Measurements from ENCODE around the gene CDH23. TPM values are rescaled to one million over a fixed set of nuclear protein-coding genes. Genes with fewer than 3 reads are reported as not detected.

The CDH23 gene
- total and polyA plus RNA-seq, 4 experiments from 2014 or later, result 1.8 to 5.4 (median 3.6) TPM

- Mint-ChIP-seq H3K27ac (no peak overlapping the region), H3K36me3 (no peaks in the 10 kb centered on the region), H3K4me3 (no peak overlapping the region), H3K27me3 (peaks cover 3 to 15% of the 10 kb centered on the region in 2 donors), H3K9me3 (peaks cover 0 to 5% (median under 1%) of the 10 kb centered on the region in 8 donors), H3K4me1 (no peaks in the 10 kb centered on the region)
- intact Hi-C loops (cut with micrococcal nuclease), result no loop called here
- no peak for DNase-seq
- no peaks in the 10 kb centered on the region for H3K36me3 ChIP-seq (ENCODE audit: insufficient read depth, low read length)
- H3K27me3 ChIP-seq (ENCODE audit: insufficient read depth, low read length), result no peaks in the 10 kb centered on the region
- ChIA-PET POLR2A (ENCODE audit: partially characterized antibody) (no interaction called here), CTCF (ENCODE audit: partially characterized antibody) (no interaction called here)
- no peak overlapping the region for H3K4me3 ChIP-seq (ENCODE audit: low read length in 2 of 2)
- H3K9me3 ChIP-seq (ENCODE audit: control insufficient read depth in 1 of 2, low read length in 2 of 2), result no peaks in the 10 kb centered on the region
- no peak overlapping the region for H3K27ac ChIP-seq (ENCODE audit: low read depth, low read length)
- no peaks in the 10 kb centered on the region for H3K4me1 ChIP-seq (ENCODE audit: insufficient read depth, low read length)
Measured at GRCh38 chr10:71419750-71420149, 23.0 kb downstream of the CDH23 start.

GRCh38 chr10:71421075-71421434, 24.3 kb downstream of the CDH23 start:
- intact Hi-C loops (cut with micrococcal nuclease), result no loop called here
- H3K27ac Mint-ChIP-seq, result no peak overlapping the region
- CTCF ChIA-PET (ENCODE audit: partially characterized antibody), result interaction anchor here (1.6 kb wide), 1 partner anchor 34 kb away, joined by 4 read pairs; no protein-coding TSS in a partner anchor

GRCh38 chr10:71423250-71423649, 26.5 kb downstream of the CDH23 start:
- Histone ChIP-seq H3K27ac (ENCODE audit: low read depth, low read length) (no peak overlapping the region), H3K36me3 (ENCODE audit: insufficient read depth, low read length) (no peaks in the 10 kb centered on the region), H3K9me3 (ENCODE audit: control insufficient read depth in 1 of 2, low read length in 2 of 2) (no peaks in the 10 kb centered on the region), H3K27me3 (ENCODE audit: insufficient read depth, low read length) (no peaks in the 10 kb centered on the region), H3K4me1 (ENCODE audit: insufficient read depth, low read length) (no peaks in the 10 kb centered on the region), H3K4me3 (ENCODE audit: low read length in 2 of 2) (no peak overlapping the region)
- peaks cover 0 to 3% (median 0%) of the 10 kb centered on the region in 8 donors for H3K9me3 Mint-ChIP-seq
- no peaks in the 10 kb centered on the region for H3K4me1 Mint-ChIP-seq
- H3K4me3 Mint-ChIP-seq, result no peak overlapping the region
- H3K27ac Mint-ChIP-seq, result peak overlapping the region in 1 of 7 donors; percentile 43
- ChIA-PET POLR2A (ENCODE audit: partially characterized antibody) (no interaction called here), CTCF (ENCODE audit: partially characterized antibody) (no interaction called here)
- no peak for DNase-seq
- H3K36me3 Mint-ChIP-seq, result no peaks in the 10 kb centered on the region
- intact Hi-C loops (cut with micrococcal nuclease), result no loop called here
- peaks cover 0 to 18% of the 10 kb centered on the region in 2 donors for H3K27me3 Mint-ChIP-seq

More at GRCh38 chr10:71421075-71421434, 24.3 kb downstream of the CDH23 start:
- Mint-ChIP-seq H3K27me3 (peaks cover 3 to 20% of the 10 kb centered on the region in 2 donors), H3K9me3 (peaks cover 0 to 5% (median under 1%) of the 10 kb centered on the region in 8 donors), H3K4me3 (no peak overlapping the region), H3K4me1 (no peaks in the 10 kb centered on the region), H3K36me3 (no peaks in the 10 kb centered on the region)
- Histone ChIP-seq H3K27me3 (ENCODE audit: insufficient read depth, low read length) (no peaks in the 10 kb centered on the region), H3K9me3 (ENCODE audit: control insufficient read depth in 1 of 2, low read length in 2 of 2) (no peaks in the 10 kb centered on the region), H3K27ac (ENCODE audit: low read depth, low read length) (no peak overlapping the region), H3K36me3 (ENCODE audit: insufficient read depth, low read length) (no peaks in the 10 kb centered on the region), H3K4me3 (ENCODE audit: low read length in 2 of 2) (no peak overlapping the region), H3K4me1 (ENCODE audit: insufficient read depth, low read length) (no peaks in the 10 kb centered on the region)
- no peak for DNase-seq
- POLR2A ChIA-PET (ENCODE audit: partially characterized antibody), result no interaction called here

GRCh38 chr10:71423901-71424300, 27.2 kb downstream of the CDH23 start:
- no peaks in the 10 kb centered on the region for H3K9me3 ChIP-seq (ENCODE audit: control insufficient read depth in 1 of 2, low read length in 2 of 2)
- no peak overlapping the region for H3K4me3 Mint-ChIP-seq
- no peaks in the 10 kb centered on the region for H3K36me3 ChIP-seq (ENCODE audit: insufficient read depth, low read length)
- no peaks in the 10 kb centered on the region for H3K4me1 ChIP-seq (ENCODE audit: insufficient read depth, low read length)
- H3K36me3 Mint-ChIP-seq, result no peaks in the 10 kb centered on the region
- H3K9me3 Mint-ChIP-seq, result peaks cover 0 to 3% (median 0%) of the 10 kb centered on the region in 8 donors
- H3K4me1 Mint-ChIP-seq, result no peaks in the 10 kb centered on the region
- H3K4me3 ChIP-seq (ENCODE audit: low read length in 2 of 2), result no peak overlapping the region
- no peak overlapping the region for H3K27ac Mint-ChIP-seq
- CTCF ChIA-PET (ENCODE audit: partially characterized antibody), result no interaction called here
- POLR2A ChIA-PET (ENCODE audit: partially characterized antibody), result no interaction called here
- H3K27me3 ChIP-seq (ENCODE audit: insufficient read depth, low read length), result no peaks in the 10 kb centered on the region
- no peak overlapping the region for H3K27ac ChIP-seq (ENCODE audit: low read depth, low read length)
- intact Hi-C loops (cut with micrococcal nuclease), result no loop called here
- H3K27me3 Mint-ChIP-seq, result peaks cover 0 to 19% of the 10 kb centered on the region in 2 donors
- no peak for DNase-seq

- peaks cover 0 to 3% (median 0%) of the 10 kb centered on the region in 8 donors for H3K9me3 Mint-ChIP-seq
- intact Hi-C loops (cut with micrococcal nuclease), result no loop called here
- H3K4me1 Mint-ChIP-seq, result no peaks in the 10 kb centered on the region
- H3K27ac Mint-ChIP-seq, result no peak overlapping the region
- Histone ChIP-seq H3K9me3 (ENCODE audit: control insufficient read depth in 1 of 2, low read length in 2 of 2) (no peaks in the 10 kb centered on the region), H3K27ac (ENCODE audit: low read depth, low read length) (no peak overlapping the region), H3K4me1 (ENCODE audit: insufficient read depth, low read length) (no peaks in the 10 kb centered on the region), H3K4me3 (ENCODE audit: low read length in 2 of 2) (no peak overlapping the region), H3K36me3 (ENCODE audit: insufficient read depth, low read length) (no peaks in the 10 kb centered on the region), H3K27me3 (ENCODE audit: insufficient read depth, low read length) (no peaks in the 10 kb centered on the region)
- no peaks in the 10 kb centered on the region for H3K36me3 Mint-ChIP-seq
- CTCF ChIA-PET (ENCODE audit: partially characterized antibody), result no interaction called here
- DNase-seq, result no peak
- POLR2A ChIA-PET (ENCODE audit: partially characterized antibody), result no interaction called here
- H3K27me3 Mint-ChIP-seq, result peaks cover 0 to 24% of the 10 kb centered on the region in 2 donors
- H3K4me3 Mint-ChIP-seq, result no peak overlapping the region
Measured at GRCh38 chr10:71424496-71425194, 27.9 kb downstream of the CDH23 start.

GRCh38 chr10:71426058-71426605, 29.4 kb downstream of the CDH23 start:
- H3K4me1 Mint-ChIP-seq, result no peaks in the 10 kb centered on the region
- H3K27me3 Mint-ChIP-seq, result peaks cover 0 to 26% of the 10 kb centered on the region in 2 donors
- Histone ChIP-seq H3K27ac (ENCODE audit: low read depth, low read length) (no peak overlapping the region), H3K9me3 (ENCODE audit: control insufficient read depth in 1 of 2, low read length in 2 of 2) (no peaks in the 10 kb centered on the region), H3K4me3 (ENCODE audit: low read length in 2 of 2) (no peak overlapping the region), H3K36me3 (ENCODE audit: insufficient read depth, low read length) (no peaks in the 10 kb centered on the region), H3K27me3 (ENCODE audit: insufficient read depth, low read length) (no peaks in the 10 kb centered on the region), H3K4me1 (ENCODE audit: insufficient read depth, low read length) (no peaks in the 10 kb centered on the region)
- CTCF ChIA-PET (ENCODE audit: partially characterized antibody), result no interaction called here
- POLR2A ChIA-PET (ENCODE audit: partially characterized antibody), result no interaction called here
- no peak overlapping the region for H3K4me3 Mint-ChIP-seq
- no peak overlapping the region for H3K27ac Mint-ChIP-seq
- intact Hi-C loops (cut with micrococcal nuclease), result no loop called here
- peaks cover 0 to 1% (median 0%) of the 10 kb centered on the region in 8 donors for H3K9me3 Mint-ChIP-seq
- no peak for DNase-seq
- H3K36me3 Mint-ChIP-seq, result no peaks in the 10 kb centered on the region

- CTCF ChIA-PET (ENCODE audit: partially characterized antibody), result interaction anchor here (0.7 kb wide), 1 partner anchor 120 kb away, joined by 4 read pairs; no protein-coding TSS in a partner anchor
- Mint-ChIP-seq H3K4me3 (no peak overlapping the region), H3K27ac (no peak overlapping the region), H3K9me3 (no peaks in the 10 kb centered on the region), H3K27me3 (peaks cover 0 to 26% of the 10 kb centered on the region in 2 donors), H3K4me1 (no peaks in the 10 kb centered on the region), H3K36me3 (no peaks in the 10 kb centered on the region)
- POLR2A ChIA-PET (ENCODE audit: partially characterized antibody), result no interaction called here
- Histone ChIP-seq H3K27me3 (ENCODE audit: insufficient read depth, low read length) (no peaks in the 10 kb centered on the region), H3K9me3 (ENCODE audit: control insufficient read depth in 1 of 2, low read length in 2 of 2) (no peaks in the 10 kb centered on the region), H3K27ac (ENCODE audit: low read depth, low read length) (no peak overlapping the region), H3K4me1 (ENCODE audit: insufficient read depth, low read length) (no peaks in the 10 kb centered on the region), H3K4me3 (ENCODE audit: low read length in 2 of 2) (no peak overlapping the region), H3K36me3 (ENCODE audit: insufficient read depth, low read length) (no peaks in the 10 kb centered on the region)
- intact Hi-C loops (cut with micrococcal nuclease), result no loop called here
- DNase-seq, result no peak
Measured at GRCh38 chr10:71427246-71427645, 30.5 kb downstream of the CDH23 start.

Measured in CD4-positive, alpha-beta memory T cell (primary cell).